Gastroesophageal sphincter (tissue), 4 donors: ENCODE results near the gene STX4. TPM values are rescaled to one million over a fixed set of nuclear protein-coding genes. Genes with fewer than 3 reads are reported as not detected.

ENCODE experiments used
- ATAC-seq: fragments of 150-250 bp; one replicate; pipeline ENCODE4 v1.9.1; 2016; ENCODE audit warnings: mild to moderate bottlenecking, moderate library complexity
- H3K27ac ChIP-seq, 4 donors: fragments of 200-600 bp; sonication (generic) in 3 of 4; 1 replicate in 3 of 4; 2 replicates in 1 of 4; pipeline ENCODE4 v1.5.1; 2016 to 2019
- H3K27me3 ChIP-seq: fragments of 200-600 bp; sonication (generic); one replicate; pipeline ENCODE4 v1.5.1; 2019
- H3K36me3 ChIP-seq, 2 donors: fragments of 200-600 bp; sonication (generic); one replicate each; pipeline ENCODE4 v1.5.1; 2019; ENCODE audit warnings: control low read depth in 1 of 2
- H3K4me1 ChIP-seq, 3 donors: fragments of 200-600 bp; sonication (generic); 1 replicate in 2 of 3; 2 replicates in 1 of 3; pipeline ENCODE4 v1.5.1; 2016 to 2019; ENCODE audit warnings: control low read depth in 2 of 3
- H3K4me3 ChIP-seq, 2 donors: fragments of 200-600 bp; sonication (generic); one replicate each; pipeline ENCODE4 v1.5.1; 2019; ENCODE audit warnings: mild to moderate bottlenecking in 1 of 2, moderate library complexity in 1 of 2
- H3K9me3 ChIP-seq, 3 donors: fragments of 200-600 bp; sonication (generic); one replicate each; pipeline ENCODE4 v1.5.1; 2017 to 2019; ENCODE audit warnings: control low read depth in 2 of 3
- CTCF ChIP-seq, 4 experiments: fragments of 200-600 bp in 2 of 4; fragments of 450-650 bp in 2 of 4; sonication (generic) in 1 of 4; IDR thresholded peaks; one replicate each; pipeline ENCODE4 v1.5.1; 2017 to 2019; ENCODE audit warnings: antibody characterized with exemption in 4 of 4, mild to moderate bottlenecking in 2 of 4, moderate library complexity in 2 of 4
- EP300 ChIP-seq: sonication (generic); formaldehyde crosslinking; IDR thresholded peaks from one replicate; pipeline ENCODE4 v1.6.1; 2017; ENCODE audit warnings: antibody characterized with exemption, mild to moderate bottlenecking
- POLR2A ChIP-seq, 2 donors: fragments of 450-650 bp; IDR thresholded peaks; one replicate each; pipeline ENCODE4 v1.6.1; 2017; ENCODE audit warnings: antibody characterized with exemption in 2 of 2, mild to moderate bottlenecking in 2 of 2, moderate library complexity in 1 of 2
- POLR2AphosphoS5 ChIP-seq: sonication (generic); formaldehyde crosslinking; IDR thresholded peaks from one replicate; pipeline ENCODE4 v1.6.1; 2017; ENCODE audit warnings: antibody characterized with exemption
- WGBS, 2 donors: methylation state at CpG; one replicate each; pipeline ENCODE4 v1.1.5; 2018; ENCODE audit warnings: low coverage in 1 of 2; 5-methylcytosine and 5-hydroxymethylcytosine counted together
- total RNA-seq, 4 donors: library from RNA; depleted of rRNA; stranded (reverse); fragments of >200 nt; gene quantifications; one replicate each; pipeline ENCODE4 v1.1.0, GENCODE V29; 2016

STX4 gene
- total RNA-seq, 4 donors from 2014 or later: 32.2 to 40.6 (median 37.2) TPM

GRCh38 chr16:31079342-31079944 lies 46.1 kb downstream of the STX4 start:
- WGBS, 2 donors: 89 to 100% methylated on average over 3 to 6 of the region's 13 CpGs
- Histone ChIP-seq H3K4me3 (no peak overlapping the region), H3K27ac (no peak overlapping the region), H3K4me1 (peaks cover 0 to 43% (median 10%) of the 10 kb centered on the region in 3 donors), H3K9me3 (no peaks in the 10 kb centered on the region), H3K27me3 (no peaks in the 10 kb centered on the region), H3K36me3 (peaks cover 0 to 85% of the 10 kb centered on the region in 2 donors)
- TF ChIP-seq POLR2AphosphoS5: no peak
- no peak for TF ChIP-seq CTCF (IDR thresholded peaks at IDR 0.05)
- no peak for TF ChIP-seq POLR2A (IDR thresholded peaks at IDR 0.05)
- TF ChIP-seq EP300: no peak
- ATAC-seq: no peak

GRCh38 chr16:31080035-31080629 lies 46.8 kb downstream of the STX4 start:
- 92% methylated on average over 4 of the region's 40 CpGs; no CpG with 5 or more reads in 1 of the 2 donors for WGBS, 2 donors
- Histone ChIP-seq H3K4me1 (peaks cover 0 to 37% (median 7%) of the 10 kb centered on the region in 3 donors), H3K36me3 (peaks cover 0 to 92% of the 10 kb centered on the region in 2 donors), H3K9me3 (no peaks in the 10 kb centered on the region), H3K27me3 (no peaks in the 10 kb centered on the region), H3K27ac (no peak overlapping the region), H3K4me3 (no peak overlapping the region)
- TF ChIP-seq CTCF (IDR thresholded peaks at IDR 0.05) (no peak), POLR2A (IDR thresholded peaks at IDR 0.05) (no peak), EP300 (no peak), POLR2AphosphoS5 (no peak)
- ATAC-seq: no peak

GRCh38 chr16:31080756-31081419 lies 47.5 kb downstream of the STX4 start:
- no peak for TF ChIP-seq EP300
- TF ChIP-seq POLR2A (IDR thresholded peaks at IDR 0.05): no peak
- TF ChIP-seq POLR2AphosphoS5: no peak
- TF ChIP-seq CTCF (IDR thresholded peaks at IDR 0.05): no peak
- ATAC-seq: no peak
- H3K36me3 ChIP-seq: peaks cover 0 to 100% of the 10 kb centered on the region in 2 donors
- H3K27me3 ChIP-seq: no peaks in the 10 kb centered on the region
- H3K27ac ChIP-seq: no peak overlapping the region
- H3K4me3 ChIP-seq: no peak overlapping the region
- no peaks in the 10 kb centered on the region for H3K9me3 ChIP-seq
- peaks cover 0 to 30% (median 3%) of the 10 kb centered on the region in 3 donors for H3K4me1 ChIP-seq
- WGBS, 2 donors: 100% methylated on average over 1 to 4 of the region's 13 CpGs

DNA sequence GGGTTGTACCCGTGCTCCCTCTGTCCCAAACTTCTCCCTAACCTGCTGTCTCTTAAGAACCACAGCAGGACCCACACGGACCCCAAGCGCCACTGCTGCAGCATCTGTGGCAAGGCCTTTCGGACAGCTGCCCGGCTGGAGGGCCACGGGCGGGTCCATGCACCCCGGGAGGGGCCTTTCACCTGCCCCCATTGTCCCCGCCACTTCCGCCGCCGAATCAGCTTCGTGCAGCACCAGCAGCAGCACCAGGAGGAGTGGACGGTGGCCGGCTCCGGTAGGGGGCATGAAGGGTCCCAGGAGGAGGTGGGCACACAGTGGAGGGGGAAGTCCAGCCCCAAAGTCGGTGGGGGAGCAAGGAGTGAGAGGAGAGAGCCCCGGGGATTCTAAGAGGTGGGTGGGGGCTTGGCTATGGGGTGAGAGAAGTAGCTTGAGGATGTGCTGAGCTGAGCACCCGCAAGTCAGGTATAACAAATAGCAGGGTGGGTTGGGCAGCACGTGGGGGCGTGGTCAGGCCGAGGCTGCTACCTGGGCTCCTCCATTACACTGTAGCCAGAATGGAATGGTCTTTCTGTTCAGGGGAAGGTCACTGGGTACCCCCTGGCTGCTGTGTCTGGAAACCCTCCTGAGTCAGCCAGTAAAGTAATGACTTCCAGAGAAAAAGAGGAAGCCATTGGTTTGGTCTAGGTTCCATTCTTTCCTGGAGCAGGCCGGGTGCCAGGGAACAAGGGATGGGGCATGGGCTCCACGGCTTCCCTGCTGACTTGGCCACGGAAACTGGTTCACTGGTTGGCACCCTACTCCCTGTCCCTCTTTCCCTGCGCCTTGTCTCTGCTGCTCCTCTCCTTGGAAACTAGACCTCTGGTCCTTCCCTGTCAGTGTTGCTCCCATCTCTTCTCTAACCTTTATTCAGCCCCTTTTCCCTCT lies 48.3 kb downstream of the STX4 start:
- no peaks in the 10 kb centered on the region for H3K9me3 ChIP-seq
- peaks cover 0 to 25% (median 3%) of the 10 kb centered on the region in 3 donors for H3K4me1 ChIP-seq
- H3K27me3 ChIP-seq: no peaks in the 10 kb centered on the region
- TF ChIP-seq POLR2AphosphoS5 (no peak), CTCF (IDR thresholded peaks at IDR 0.05) (no peak), EP300 (no peak), POLR2A (IDR thresholded peaks at IDR 0.05) (no peak)
- H3K27ac ChIP-seq: no peak overlapping the region
- no peak for ATAC-seq
- 60 to 82% methylated on average over 4 to 17 of the region's 26 CpGs for WGBS, 2 donors
- peaks cover 0 to 100% of the 10 kb centered on the region in 2 donors for H3K36me3 ChIP-seq
- H3K4me3 ChIP-seq: no peak overlapping the region
